GM21737 (cell line): Measurements from ENCODE around the gene PLCD4.

Experiments
- ATAC-seq: cut with Tn5 transposase; IDR thresholded peaks from one replicate; pipeline ENCODE4 v1.9.1; 2021; ENCODE audit warnings: mild to moderate bottlenecking, moderate library complexity; ENCODE audit not compliant: unreplicated experiment

The PLCD4 gene

GRCh38 chr2:218662377-218662776, 54.7 kb downstream of the PLCD4 start:
- ATAC-seq, result no peak

GRCh38 chr2:218662827-218663226, 55.1 kb downstream of the PLCD4 start:
- ATAC-seq, result no peak

- ATAC-seq, result no peak
Observed at GRCh38 chr2:218663901-218664300, 56.2 kb downstream of the PLCD4 start.

- no peak for ATAC-seq
Observed at GRCh38 chr2:218664653-218665052, 57.0 kb downstream of the PLCD4 start.

- no peak for ATAC-seq
Observed at GRCh38 chr2:218671097-218671653, 63.5 kb downstream of the PLCD4 start.

GRCh38 chr2:218671654-218672566, 64.2 kb downstream of the PLCD4 start, which contains the start of the genes RNF25 and STK36:
Gene RNF25, minus strand, starts transcription at chr2:218672002. Its CDS starts 32 bp downstream, at chr2:218671970.
Gene STK36, plus strand, starts transcription at chr2:218672086. Its CDS starts 744 bp downstream, at chr2:218672830.
- peak; percentile 96 for ATAC-seq

- ATAC-seq, result no peak
Observed at GRCh38 chr2:218679119-218679518, 71.4 kb downstream of the PLCD4 start.

GRCh38 chr2:218680061-218680460, 72.4 kb downstream of the PLCD4 start:
- ATAC-seq, result no peak
